Measurements from ENCODE around the gene TRANK1. TPM values are rescaled to one million over a fixed set of nuclear protein-coding genes. Genes with fewer than 3 reads are reported as not detected.

The TRANK1 gene
- 5.5 and 6.1 TPM in 2 replicates for total RNA-seq

DNA sequence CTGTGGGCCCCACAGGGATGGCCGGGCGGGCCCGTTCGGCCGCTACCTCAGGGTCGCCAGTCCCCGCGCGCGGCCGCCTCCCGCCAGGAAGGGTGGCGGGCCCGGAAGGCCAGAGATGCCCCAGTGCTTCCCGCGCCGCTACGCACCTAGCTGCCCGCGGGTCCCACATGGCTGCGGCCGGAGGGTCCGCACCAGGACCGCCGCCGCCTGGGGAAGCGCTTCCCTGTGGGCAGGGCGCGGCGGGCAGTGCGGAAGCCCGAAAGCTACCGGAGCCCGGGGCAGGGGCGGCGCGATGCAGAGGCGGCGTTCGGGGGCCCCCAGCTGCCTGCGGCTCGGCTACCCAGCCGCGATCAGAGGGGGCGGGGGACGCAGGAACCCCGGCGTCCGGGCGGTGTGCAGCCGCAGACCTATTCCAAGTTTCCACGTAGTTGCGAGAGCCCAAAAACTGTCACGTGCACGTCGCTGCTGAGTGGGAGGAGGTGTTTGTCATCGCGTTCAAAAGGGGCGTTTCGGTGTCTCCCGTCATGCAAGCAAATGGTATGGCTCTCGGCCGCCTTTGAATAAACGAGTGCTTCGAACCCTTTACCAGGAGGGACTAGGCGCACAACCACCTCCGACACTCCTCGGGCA is at the start of gene TRANK1:
TSS of gene TRANK1 (minus strand) at position 414 of the 630 bp plus-strand sequence. CDS start at position 169, 245 bp downstream.

DNA sequence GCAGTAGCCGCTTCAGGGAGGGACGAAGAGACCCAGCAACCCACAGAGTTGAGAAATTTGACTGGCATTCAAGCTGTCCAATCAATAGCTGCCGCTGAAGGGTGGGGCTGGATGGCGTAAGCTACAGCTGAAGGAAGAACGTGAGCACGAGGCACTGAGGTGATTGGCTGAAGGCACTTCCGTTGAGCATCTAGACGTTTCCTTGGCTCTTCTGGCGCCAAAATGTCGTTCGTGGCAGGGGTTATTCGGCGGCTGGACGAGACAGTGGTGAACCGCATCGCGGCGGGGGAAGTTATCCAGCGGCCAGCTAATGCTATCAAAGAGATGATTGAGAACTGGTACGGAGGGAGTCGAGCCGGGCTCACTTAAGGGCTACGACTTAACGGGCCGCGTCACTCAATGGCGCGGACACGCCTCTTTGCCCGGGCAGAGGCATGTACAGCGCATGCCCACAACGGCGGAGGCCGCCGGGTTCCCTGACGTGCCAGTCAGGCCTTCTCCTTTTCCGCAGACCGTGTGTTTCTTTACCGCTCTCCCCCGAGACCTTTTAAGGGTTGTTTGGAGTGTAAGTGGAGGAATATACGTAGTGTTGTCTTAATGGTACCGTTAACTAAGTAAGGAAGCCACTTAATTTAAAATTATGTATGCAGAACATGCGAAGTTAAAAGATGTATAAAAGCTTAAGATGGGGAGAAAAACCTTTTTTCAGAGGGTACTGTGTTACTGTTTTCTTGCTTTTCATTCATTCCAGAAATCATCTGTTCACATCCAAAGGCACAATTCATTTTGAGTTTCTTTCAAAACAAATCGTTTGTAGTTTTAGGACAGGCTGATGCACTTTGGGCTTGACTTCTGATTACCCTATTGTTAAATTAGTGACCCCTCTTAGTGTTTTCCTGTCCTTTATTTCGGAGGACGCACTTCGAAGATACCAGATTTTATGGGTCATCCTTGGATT is 48.8 kb upstream of the TRANK1 start, which contains the start of gene MLH1:
TSS of gene MLH1 (plus strand) at position 193 of the 958 bp plus-strand sequence. CDS start at position 223, 30 bp downstream.

GRCh38 chr3:36992806-36993325 is 48.0 kb upstream of the TRANK1 start, which contains the start of gene EPM2AIP1:
Gene EPM2AIP1, minus strand, starts transcription at chr3:36993131. Its CDS starts 54 bp downstream, at chr3:36993077.

Other genes starting within 250 kb of the TRANK1 start
- gene DCLK3, start 180.5 kb downstream of the TRANK1 start, total RNA-seq = 0.39 TPM in 1 of 2 replicates, not detected in the other
- 5.2 and 15.3 TPM in 2 replicates for gene EPM2AIP1, start 48.1 kb upstream of the TRANK1 start, total RNA-seq
- 23.6 and 34.8 TPM in 2 replicates for gene MLH1, start 48.5 kb upstream of the TRANK1 start, total RNA-seq
- gene LRRFIP2, start 229.5 kb upstream of the TRANK1 start, total RNA-seq = 28.4 and 35.1 TPM in 2 replicates